Stimulated activated CD4-positive, alpha-beta T cell treated with anti-CD3 and anti-CD28 coated beads, Interleukin-15, amount 100 ng/mL, for 1 hour (primary cell): ENCODE results near the gene WNT6.
A peak's percentile ranks its signal among the peaks of the same experiment; 100 is the strongest.

Experiments used
- DNase-seq, 2 donors: peaks; one replicate each; pipeline ENCODE4 v3.0.0-alpha.2; 2020; ENCODE audit warnings: low read depth in 1 of 2, low spot score in 1 of 2

WNT6 gene

GRCh38 chr2:218857371-218858137 is 2.1 kb upstream of the WNT6 start:
- DNase-seq: no peak

DNA sequence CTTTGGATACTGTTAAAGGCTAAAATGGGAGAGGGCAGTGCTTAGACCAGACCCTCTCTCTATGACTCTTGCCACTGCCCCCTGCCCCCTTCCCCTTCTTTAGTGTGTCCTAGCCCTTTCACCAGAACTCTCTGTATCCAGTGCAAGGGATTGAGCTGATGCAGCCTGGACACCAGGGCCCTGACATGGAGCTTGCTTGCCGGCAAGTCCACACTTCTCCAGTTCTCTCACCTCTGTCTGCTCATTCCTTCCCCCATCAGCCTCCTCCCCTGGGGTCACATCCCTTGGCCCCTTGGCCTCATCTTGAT is 1.5 kb upstream of the WNT6 start:
- DNase-seq: no peak

- no peak for DNase-seq
Observed at GRCh38 chr2:218858671-218859555, 692 bp upstream of the WNT6 start.

DNA sequence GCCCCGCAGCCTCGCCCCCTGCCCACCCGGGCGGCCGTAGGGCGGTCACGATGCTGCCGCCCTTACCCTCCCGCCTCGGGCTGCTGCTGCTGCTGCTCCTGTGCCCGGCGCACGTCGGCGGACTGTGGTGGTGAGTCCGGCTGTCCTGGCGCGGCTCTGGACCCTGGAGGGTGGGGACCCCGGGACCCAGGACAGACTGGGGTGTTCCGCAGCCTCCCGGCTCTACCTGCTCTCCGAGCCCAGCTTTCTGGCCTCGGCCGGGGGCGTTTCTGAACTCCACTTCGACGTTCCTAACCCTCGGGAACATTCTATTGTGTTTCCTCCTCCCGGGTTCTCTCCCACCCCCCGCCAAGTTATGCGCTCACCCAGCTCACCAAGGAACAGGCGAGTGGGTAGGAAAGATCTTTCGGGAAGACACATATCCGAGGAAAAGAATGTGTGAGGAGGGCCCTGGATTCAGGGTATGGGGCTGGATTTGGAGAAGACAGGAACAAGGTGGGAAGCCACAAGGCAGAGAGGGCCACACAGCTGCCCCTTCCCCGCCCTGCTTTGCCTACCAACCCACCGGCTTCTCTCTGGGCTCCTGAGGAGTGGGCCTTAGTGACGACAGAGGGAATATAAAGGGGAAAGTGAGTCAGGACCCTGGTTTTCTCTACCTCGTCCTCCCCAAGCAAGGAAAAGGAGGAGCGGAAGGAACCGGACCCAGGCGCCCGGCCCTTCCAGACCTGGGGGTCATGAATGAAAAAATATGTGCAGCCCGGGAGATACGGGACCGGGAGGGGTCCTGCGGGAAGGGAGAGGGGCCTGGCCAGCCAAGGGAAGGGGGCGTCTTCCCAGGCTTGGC is 605 bp downstream of the WNT6 start:
- DNase-seq: no peak

DNA sequence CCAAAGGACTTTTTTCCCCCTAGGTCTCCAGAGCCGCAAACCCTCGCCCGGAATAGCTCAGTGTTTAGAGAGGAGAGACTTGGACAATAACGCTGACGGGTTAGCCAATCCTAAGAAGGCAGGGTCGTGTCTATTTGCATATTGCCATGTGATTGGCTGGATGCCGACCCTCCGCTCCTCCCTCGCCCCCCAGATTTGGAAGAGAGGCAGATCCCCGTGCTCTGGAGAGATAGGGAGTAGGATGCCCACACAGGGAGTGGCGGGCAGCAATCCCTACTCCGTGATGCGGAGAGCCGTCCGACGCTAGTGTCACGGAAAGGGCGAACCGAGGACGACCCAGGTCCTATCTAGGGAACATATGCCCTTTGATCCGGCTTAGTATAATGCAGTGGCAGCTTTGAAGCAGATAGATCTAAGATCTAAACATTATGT is 1.4 kb downstream of the WNT6 start:
- no peak for DNase-seq

DNA sequence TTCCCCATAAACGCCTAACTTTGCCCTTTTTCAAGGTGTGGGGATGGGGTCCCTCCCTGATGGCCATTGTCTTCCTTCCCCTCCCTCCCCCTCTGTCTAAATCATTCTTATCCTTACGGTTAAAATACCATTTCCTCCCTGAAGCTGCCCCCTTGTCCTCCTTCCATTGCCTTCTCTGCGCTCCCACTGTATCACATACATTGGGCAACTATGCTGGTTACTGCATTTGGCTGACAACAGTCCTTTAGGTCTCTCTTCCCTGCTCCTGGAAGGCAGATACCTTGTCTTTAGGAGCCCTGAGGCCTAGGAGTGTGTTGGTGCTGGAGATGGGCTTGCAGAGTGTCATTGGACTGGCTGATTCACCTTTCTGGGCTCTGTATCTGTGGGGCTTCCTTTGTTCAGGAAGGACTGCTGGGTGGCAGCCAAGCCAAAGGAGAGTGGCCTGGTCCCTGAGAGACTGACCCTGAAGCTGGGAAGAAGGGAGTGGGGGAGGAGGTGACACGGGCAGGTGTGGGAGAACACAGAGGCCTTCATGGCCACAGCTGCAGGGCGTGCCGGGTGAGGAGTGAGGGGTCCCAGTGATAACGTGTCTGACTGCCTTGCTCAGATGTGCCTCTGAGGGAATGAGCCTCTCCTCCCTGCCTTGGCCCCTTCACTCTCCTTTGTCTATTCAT is 2.2 kb downstream of the WNT6 start:
- DNase-seq: no peak

- no peak for DNase-seq
Observed at GRCh38 chr2:218863021-218863520, 3.5 kb downstream of the WNT6 start.

DNA sequence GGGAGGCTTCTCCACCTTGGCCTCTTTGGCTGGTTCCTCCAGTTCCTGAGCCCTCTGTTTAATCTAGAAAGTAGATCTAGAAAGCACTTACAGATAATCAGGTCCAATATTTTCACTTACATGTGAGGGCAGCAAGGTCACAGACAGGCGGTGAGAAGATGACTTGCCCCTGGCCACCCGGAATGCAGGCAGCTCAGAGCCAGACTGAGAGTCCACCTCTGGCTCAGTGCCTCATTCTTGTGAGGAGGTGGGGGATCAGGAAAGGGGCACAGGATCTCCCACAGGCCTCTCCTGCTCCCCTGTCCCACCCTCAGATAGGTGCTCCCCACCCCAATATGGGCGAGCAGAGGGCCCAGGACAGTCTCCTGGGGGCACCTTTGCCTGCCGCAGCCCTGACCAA is 5.8 kb downstream of the WNT6 start:
- DNase-seq: no peak

DNA sequence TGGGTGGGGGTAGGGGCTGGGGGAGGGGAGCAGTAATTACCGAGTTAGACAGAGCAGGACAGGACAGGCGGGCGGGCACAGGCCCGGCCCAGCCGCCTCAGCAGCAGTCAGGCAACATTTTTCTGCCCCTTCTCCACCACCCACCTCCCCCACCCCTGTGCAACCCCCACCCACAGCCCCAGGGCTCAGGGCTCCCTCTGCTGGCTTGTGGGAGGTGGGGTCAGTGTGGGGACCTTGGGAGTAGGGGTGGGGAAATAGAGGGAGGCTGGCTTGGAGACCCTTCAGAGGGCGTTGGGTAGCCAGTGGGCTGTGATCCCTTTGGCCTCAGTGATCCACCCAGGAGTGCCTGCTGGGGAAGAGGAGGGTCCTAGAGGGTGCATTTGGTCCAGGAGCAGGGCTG is 6.4 kb downstream of the WNT6 start:
- DNase-seq: no peak

DNA sequence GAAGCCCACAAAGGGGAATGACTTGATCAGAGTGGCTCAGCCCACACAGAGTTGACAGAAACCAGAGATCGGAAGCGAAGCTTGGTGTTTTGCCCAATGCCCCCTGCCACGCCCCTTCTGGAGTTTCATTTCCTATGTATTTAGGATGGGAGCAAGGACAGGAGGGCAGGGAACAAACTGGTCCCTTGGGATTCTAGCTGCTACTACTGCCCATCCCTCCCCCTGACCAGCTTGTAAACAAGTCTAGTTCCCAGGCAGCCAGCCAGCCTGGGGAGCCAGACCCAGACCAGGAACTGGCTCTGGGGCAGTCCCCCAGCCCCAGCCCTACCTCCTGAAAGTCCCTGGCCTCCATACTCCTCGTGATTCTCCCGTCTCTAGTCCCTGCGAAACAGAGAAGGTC is 8.3 kb downstream of the WNT6 start:
- no peak for DNase-seq

DNA sequence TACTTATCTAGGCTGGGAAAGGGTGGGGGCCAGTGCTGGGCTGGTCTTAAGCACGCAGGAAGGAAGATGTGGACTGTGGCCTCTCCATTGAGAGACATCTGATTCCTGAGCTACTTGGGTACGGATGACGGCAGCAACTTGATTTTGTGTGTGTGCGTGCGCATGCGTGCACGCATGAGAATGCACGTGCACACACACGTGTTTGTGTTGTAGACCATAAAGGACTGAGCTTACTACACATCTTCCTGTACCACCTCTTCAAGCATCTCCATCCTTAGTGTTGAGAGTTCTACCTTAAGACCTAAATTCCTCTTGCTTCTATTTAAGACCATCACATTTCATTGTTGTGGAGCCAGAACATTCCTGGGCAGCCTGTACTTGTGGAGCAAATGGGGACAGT is 9.5 kb downstream of the WNT6 start:
- no peak for DNase-seq

- no peak for DNase-seq
Observed at GRCh38 chr2:218870984-218871344, 11.4 kb downstream of the WNT6 start.

DNA sequence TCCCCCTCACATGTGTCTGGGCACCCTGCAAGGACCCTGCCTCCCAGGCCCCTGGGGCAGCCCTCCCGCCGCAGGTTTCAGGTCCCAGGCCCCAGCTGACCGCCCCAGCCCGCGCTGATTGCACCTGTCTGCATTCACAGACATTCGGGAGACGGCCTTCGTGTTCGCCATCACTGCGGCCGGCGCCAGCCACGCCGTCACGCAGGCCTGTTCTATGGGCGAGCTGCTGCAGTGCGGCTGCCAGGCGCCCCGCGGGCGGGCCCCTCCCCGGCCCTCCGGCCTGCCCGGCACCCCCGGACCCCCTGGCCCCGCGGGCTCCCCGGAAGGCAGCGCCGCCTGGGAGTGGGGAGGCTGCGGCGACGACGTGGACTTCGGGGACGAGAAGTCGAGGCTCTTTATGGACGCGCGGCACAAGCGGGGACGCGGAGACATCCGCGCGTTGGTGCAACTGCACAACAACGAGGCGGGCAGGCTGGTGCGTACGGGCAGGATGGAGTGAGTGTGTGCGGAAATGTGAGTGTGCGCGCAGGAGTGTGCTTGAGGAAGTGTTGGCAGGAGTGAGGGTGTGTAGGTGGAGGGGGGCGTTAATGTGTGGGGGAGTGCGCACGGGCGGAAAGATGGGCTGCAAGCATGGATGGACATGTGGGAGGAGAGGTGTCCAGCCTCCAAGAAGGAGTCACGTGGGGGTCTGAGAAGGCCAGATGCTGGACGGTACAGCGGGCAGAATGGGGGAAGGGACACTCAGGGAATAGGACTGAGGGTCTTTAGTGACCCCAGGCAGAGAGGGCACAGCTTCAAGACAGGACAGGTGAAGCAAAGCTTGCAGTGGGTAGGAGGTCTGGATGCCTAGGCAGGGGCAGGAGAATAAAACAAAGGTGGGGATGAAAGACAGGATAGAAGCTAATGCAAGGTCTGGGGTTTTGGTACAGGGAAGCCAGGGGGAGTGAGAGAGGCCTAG is 12.0 kb downstream of the WNT6 start:
- no peak for DNase-seq

GRCh38 chr2:218872645-218873358 is 13.2 kb downstream of the WNT6 start:
- no peak for DNase-seq

GRCh38 chr2:218873359-218874194 is 14.0 kb downstream of the WNT6 start:
- DNase-seq: no peak

DNA sequence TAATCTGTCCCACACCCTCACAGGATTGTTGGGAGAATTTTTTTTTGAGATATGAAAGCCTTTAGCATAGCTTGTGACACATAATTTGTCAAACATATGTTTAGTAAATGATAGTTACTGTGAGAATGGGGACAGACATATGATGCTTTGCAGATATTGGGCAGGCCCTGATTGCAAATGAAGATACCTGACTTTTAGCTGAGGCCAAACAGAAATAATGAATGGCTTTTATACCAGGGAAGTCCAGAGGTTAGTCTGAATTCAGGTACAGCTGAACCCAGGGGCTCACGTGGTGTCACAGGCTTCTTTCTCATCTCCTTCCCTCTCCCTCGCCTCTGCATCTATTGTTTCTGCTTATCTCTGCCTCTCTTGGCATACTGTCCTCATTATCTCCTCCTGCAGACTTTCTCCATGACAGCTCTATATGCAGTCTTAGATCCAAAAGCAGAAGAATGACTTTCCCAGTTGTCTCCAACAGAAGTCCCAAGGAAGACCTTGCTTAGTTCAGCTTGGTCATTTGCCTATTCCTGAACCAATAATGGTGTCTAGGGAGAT is 16.2 kb downstream of the WNT6 start:
- no peak for DNase-seq

DNA sequence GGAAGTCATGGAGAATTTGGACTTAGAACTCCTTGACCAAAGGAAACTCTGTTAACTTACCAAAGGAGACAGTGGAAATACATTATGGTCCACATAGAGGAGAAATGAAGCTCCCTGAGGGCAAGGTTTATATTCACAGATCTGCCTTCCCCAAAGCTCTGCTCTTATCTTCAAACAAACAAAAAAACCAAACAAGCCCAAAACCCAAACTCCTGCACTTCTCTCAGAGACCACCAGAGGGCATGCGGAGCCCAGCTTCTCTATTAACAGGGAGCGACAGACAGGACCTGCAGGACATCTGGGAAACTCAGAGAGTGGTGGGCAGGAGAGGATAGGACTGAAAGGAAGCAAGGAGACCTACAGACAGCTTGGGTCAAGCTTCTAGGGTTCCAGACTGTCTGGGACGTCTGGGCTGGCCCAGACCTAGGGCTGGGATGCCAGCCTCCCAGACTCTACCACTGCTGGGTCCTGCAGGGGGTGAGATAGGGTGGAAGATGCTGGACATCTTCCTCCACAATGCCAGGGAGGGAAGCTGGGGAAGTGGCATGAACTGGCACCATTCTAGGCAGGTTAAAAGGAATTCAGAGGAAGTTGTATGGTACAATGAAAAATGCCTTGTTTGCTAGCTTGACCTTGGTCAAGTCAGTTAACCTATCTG is 17.1 kb downstream of the WNT6 start:
- DNase-seq: peak; percentile 53 to 56

GRCh38 chr2:218877331-218877730 is 17.7 kb downstream of the WNT6 start:
- no peak for DNase-seq
